Endothelial cell (in vitro differentiated cells): ENCODE results near the gene RBM38. TPM values are rescaled to one million over a fixed set of nuclear protein-coding genes. Genes with fewer than 3 reads are reported as not detected.
A peak's percentile ranks its signal among the peaks of the same experiment; 100 is the strongest.

ENCODE experiments used
- DNase-seq: peaks from one replicate; pipeline ENCODE4 v3.0.0; 2021; ENCODE audit warnings: low spot score
- H3K27ac Mint-ChIP-seq: one replicate; pipeline ENCODE4 v1.8.0; 2021; ENCODE audit warnings: mixed read lengths, inconsistent platforms; ENCODE audit not compliant: unreplicated experiment
- H3K27me3 Mint-ChIP-seq: one replicate; pipeline ENCODE4 v1.8.0; 2021; ENCODE audit warnings: mild to moderate bottlenecking, moderate library complexity, mixed read lengths, inconsistent platforms; ENCODE audit not compliant: unreplicated experiment
- H3K36me3 Mint-ChIP-seq: one replicate; pipeline ENCODE4 v1.8.0; 2021; ENCODE audit warnings: mild to moderate bottlenecking, low read depth, mixed read lengths, inconsistent platforms; ENCODE audit not compliant: unreplicated experiment
- H3K4me1 Mint-ChIP-seq: one replicate; pipeline ENCODE4 v1.8.0; 2021; ENCODE audit warnings: mild to moderate bottlenecking, mixed read lengths, inconsistent platforms; ENCODE audit not compliant: unreplicated experiment
- H3K4me3 Mint-ChIP-seq: one replicate; pipeline ENCODE4 v1.8.0; 2021; ENCODE audit warnings: mild to moderate bottlenecking, mixed read lengths, inconsistent platforms; ENCODE audit not compliant: unreplicated experiment
- H3K9me3 Mint-ChIP-seq: one replicate; pipeline ENCODE4 v1.8.0; 2021; ENCODE audit warnings: mixed read lengths, inconsistent platforms; ENCODE audit not compliant: unreplicated experiment
- CTCF ChIP-seq: fragments of 200-600 bp; sonication (generic); IDR thresholded peaks from one replicate; pipeline ENCODE4 v1.5.0; 2021; ENCODE audit warnings: antibody characterized with exemption; ENCODE audit not compliant: unreplicated experiment
- total RNA-seq: library from RNA; stranded (reverse); fragmentation: NEBNext Ultra II Directional; extraction: Animal tissue kit (Norgen Biotek cat#: 25700); gene quantifications from one replicate; pipeline ENCODE4 v1.2.1, GENCODE V29; 2021; ENCODE audit not compliant: unreplicated experiment

RBM38 gene
- total RNA-seq, 1 donor from 2014 or later, result 23.6 TPM

GRCh38 chr20:57372157-57372556 is 19.0 kb upstream of the RBM38 start:
- peaks cover 46% of the 10 kb centered on the region for H3K4me1 Mint-ChIP-seq
- H3K27me3 Mint-ChIP-seq, result peaks cover 11% of the 10 kb centered on the region
- TF ChIP-seq CTCF, result no peak
- H3K36me3 Mint-ChIP-seq, result peaks cover 55% of the 10 kb centered on the region
- H3K4me3 Mint-ChIP-seq, result no peak overlapping the region
- no peak for DNase-seq
- no peaks in the 10 kb centered on the region for H3K9me3 Mint-ChIP-seq
- H3K27ac Mint-ChIP-seq, result no peak overlapping the region

- peaks cover 46% of the 10 kb centered on the region for H3K4me1 Mint-ChIP-seq
- peak overlapping the region; percentile 81 for H3K27ac Mint-ChIP-seq
- H3K36me3 Mint-ChIP-seq, result peaks cover 61% of the 10 kb centered on the region
- no peak overlapping the region for H3K4me3 Mint-ChIP-seq
- TF ChIP-seq CTCF, result no peak
- H3K9me3 Mint-ChIP-seq, result no peaks in the 10 kb centered on the region
- DNase-seq, result no peak
- peaks cover 11% of the 10 kb centered on the region for H3K27me3 Mint-ChIP-seq
Observed at GRCh38 chr20:57372581-57373350, 18.4 kb upstream of the RBM38 start.

GRCh38 chr20:57374343-57374930 is 16.8 kb upstream of the RBM38 start:
- Mint-ChIP-seq H3K27me3 (peaks cover 11% of the 10 kb centered on the region), H3K27ac (peak overlapping the region; percentile 97), H3K4me3 (peak overlapping the region; percentile 28), H3K4me1 (peaks cover 46% of the 10 kb centered on the region), H3K9me3 (no peaks in the 10 kb centered on the region), H3K36me3 (peaks cover 66% of the 10 kb centered on the region)
- TF ChIP-seq CTCF, result no peak
- DNase-seq, result no peak

GRCh38 chr20:57374931-57375651 is 16.1 kb upstream of the RBM38 start:
- H3K27ac Mint-ChIP-seq, result peak overlapping the region; percentile 97
- no peaks in the 10 kb centered on the region for H3K9me3 Mint-ChIP-seq
- no peak for DNase-seq
- peaks cover 46% of the 10 kb centered on the region for H3K4me1 Mint-ChIP-seq
- peak overlapping the region; percentile 88 for H3K4me3 Mint-ChIP-seq
- no peak for TF ChIP-seq CTCF
- peaks cover 62% of the 10 kb centered on the region for H3K36me3 Mint-ChIP-seq
- H3K27me3 Mint-ChIP-seq, result peaks cover 12% of the 10 kb centered on the region
